A549 (cell line): ENCODE results near the gene RPRD2. TPM values are rescaled to one million over a fixed set of nuclear protein-coding genes. Genes with fewer than 3 reads are reported as not detected.

Experiments
- ATAC-seq, 2 experiments: fragments of 200-7000 bp in 1 of 2; fragments of >200 bp in 1 of 2; cut with Nextera tagmentation in 1 of 2; cut with Tn5 transposase in 1 of 2; 3 replicates each; pipeline versions ENCODE4 v1.8.0 to v1.9.1; 2018 to 2020; ENCODE audit warnings: mild to moderate bottlenecking in 1 of 2, moderate library complexity in 1 of 2
- CTCF ChIA-PET: fragments of 300-600 bp; sonication (Branson Sonifier 250); formaldehyde crosslinking; extraction: SDS; loops from one replicate; lab custom pipeline; 2021; ENCODE audit warnings: antibody characterized with exemption, inconsistent platforms; lab: Yijun Ruan, JAX
- POLR2A ChIA-PET: fragments of 350-600 bp; formaldehyde crosslinking; extraction: SDS; loops from one replicate; lab custom pipeline; 2021; ENCODE audit warnings: antibody characterized with exemption, inconsistent platforms; lab: Yijun Ruan, JAX
- DNase-seq, 2 experiments: peaks; one replicate each; pipeline versions ENCODE4 v3.0.0 to v3.0.0-alpha.2; 2011 to 2016; ENCODE audit warnings: low read depth in 1 of 2, low spot score in 1 of 2
- FAIRE-seq: peaks from 2 replicates; lab custom pipeline; 2011; peaks lifted over from hg19 to GRCh38; lab: Jason Lieb, UNC
- H3K27ac ChIP-seq, 2 experiments: fragments of >200 bp; sonication (Bioruptor Twin); formaldehyde crosslinking; 3 replicates each; pipeline ENCODE4 v1.5.1; 2016 to 2017
- H3K4me1 ChIP-seq: fragments of >200 bp; sonication (Bioruptor Twin); formaldehyde crosslinking; 3 replicates; pipeline ENCODE4 v1.6.1; 2016
- H3K4me2 ChIP-seq: fragments of >200 bp; sonication (Bioruptor Twin); formaldehyde crosslinking; 3 replicates; pipeline ENCODE4 v1.6.1; 2016
- H3K4me3 ChIP-seq: fragments of >200 bp; sonication (Bioruptor Twin); formaldehyde crosslinking; 3 replicates; pipeline ENCODE4 v1.5.1; 2016
- H3K9me3 ChIP-seq: fragments of >200 bp; sonication (Bioruptor Twin); formaldehyde crosslinking; 3 replicates; pipeline ENCODE4 v1.6.1; 2016
- FOSB ChIP-seq: fragments of 250-450 bp; sonication (Bioruptor Pico); IDR thresholded peaks from 2 replicates; pipeline ENCODE4 v1.5.0; 2020; ENCODE audit warnings: mild to moderate bottlenecking, moderate library complexity
- TFCP2L1 ChIP-seq: fragments of 250-450 bp; sonication (Bioruptor Pico); IDR thresholded peaks from 2 replicates; pipeline ENCODE4 v1.5.0; 2021; ENCODE audit warnings: mild to moderate bottlenecking
- ZSCAN20 ChIP-seq: fragments of 250-450 bp; sonication (Bioruptor Pico); IDR thresholded peaks from 2 replicates; pipeline ENCODE4 v1.8.0; 2022; ENCODE audit warnings: mild to moderate bottlenecking, moderate library complexity
- WGBS: methylation state at CpG from one replicate; pipeline ENCODE4 v1.1.6; 2017; ENCODE audit errors: missing lambda C conversion rate; 5-methylcytosine and 5-hydroxymethylcytosine counted together
- polyA plus RNA-seq, 4 experiments: library from polyadenylated mRNA; depleted of rRNA in 3 of 4; stranded (reverse); fragments of >200 nt; fragmentation: RNase III in 1 of 4; extraction: RNeasy Plus Mini Kit Qiagen cat#74134 plus additional on column Dnase treatment in 1 of 4; gene quantifications; 2 replicates in 3 of 4; 3 replicates in 1 of 4; pipeline ENCODE4 v1.2.3, GENCODE V29; 2011 to 2017

The RPRD2 gene
- polyA plus RNA-seq, 2 of the 4 experiments (the other 2 are of a cell fraction) = 10.3 to 20.8 TPM

DNA sequence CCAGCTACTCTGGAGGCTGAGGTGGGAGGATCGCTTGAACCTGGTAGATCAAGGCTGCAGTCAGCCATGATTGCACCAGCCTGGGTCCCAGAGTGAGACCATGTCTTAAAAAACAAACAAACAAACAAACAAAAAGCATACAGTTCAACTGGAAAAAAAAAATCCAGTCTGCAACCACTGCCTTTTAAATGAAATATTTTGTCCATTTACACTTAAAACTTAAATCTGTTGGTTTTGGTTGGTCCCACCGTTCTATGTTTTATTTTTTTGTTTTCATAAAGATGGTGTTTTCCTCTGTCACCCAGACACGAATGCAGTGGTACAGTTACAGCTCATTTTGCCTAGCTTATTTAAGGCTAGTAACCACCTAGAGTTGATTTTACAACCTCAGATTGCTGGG lies 161.4 kb downstream of the RPRD2 start:
- H3K4me1 ChIP-seq = 0 out of 3 replicates have a peak, but pooled peaks cover 5% of the 10 kb centered on the region
- TF ChIP-seq TFCP2L1 (CRISPR knock-in tag) = no peak
- no peak for TF ChIP-seq ZSCAN20 (CRISPR knock-in tag)
- no peak for TF ChIP-seq FOSB (CRISPR knock-in tag)
- TF ChIP-seq, all 56 proteins: peak for 0
- H3K9me3 ChIP-seq = no peaks in the 10 kb centered on the region
- POLR2A ChIA-PET = interaction anchor here (0.7 to 1.4 kb wide), 2 partner anchors 10 to 11 kb away, joined by 3 read pairs; partner anchors contain the start of gene FALEC
- H3K4me3 ChIP-seq = no peak overlapping the region
- DNase-seq (no peak), FAIRE-seq (no peak), ATAC-seq (no peak)
- H3K4me2 ChIP-seq = no peak overlapping the region
- no peak overlapping the region for H3K27ac ChIP-seq
- CTCF ChIA-PET = interaction anchor here (1.2 to 1.6 kb wide), 3 partner anchors 9 to 35 kb away, joined by 3 to 4 read pairs (median 4); no protein-coding TSS in a partner anchor
- 68% methylated on average over 3 of the region's 3 CpGs for WGBS

Other genes with a start within 250 kb of the RPRD2 start
- 2.5 and 2.6 TPM in 2 replicates for gene PLEKHO1, start 214.2 kb upstream of the RPRD2 start, polyA plus RNA-seq (2011; rRNA removed)
- 4.1 to 5.5 TPM (median 4.9 TPM) in 3 replicates for gene PLEKHO1, start 214.2 kb upstream of the RPRD2 start, polyA plus RNA-seq (2017; fragmentation: RNase III; extraction: RNeasy Plus Mini Kit Qiagen cat#74134 plus additional on column Dnase treatment)
- gene ANP32E, start 128.0 kb upstream of the RPRD2 start, polyA plus RNA-seq (2011; rRNA removed) = 31.7 and 60.0 TPM in 2 replicates
- 109 to 128 TPM (median 115 TPM) in 3 replicates for gene ANP32E, start 128.0 kb upstream of the RPRD2 start, polyA plus RNA-seq (2017; fragmentation: RNase III; extraction: RNeasy Plus Mini Kit Qiagen cat#74134 plus additional on column Dnase treatment)
- gene CA14, start 106.4 kb upstream of the RPRD2 start, polyA plus RNA-seq (2011; rRNA removed) = not detected in 2 replicates
- not detected in 3 replicates for gene CA14, start 106.4 kb upstream of the RPRD2 start, polyA plus RNA-seq (2017; fragmentation: RNase III; extraction: RNeasy Plus Mini Kit Qiagen cat#74134 plus additional on column Dnase treatment)
- gene APH1A, start 95.1 kb upstream of the RPRD2 start, polyA plus RNA-seq (2011; rRNA removed) = 118 and 119 TPM in 2 replicates
- 99.4 to 111 TPM (median 109 TPM) in 3 replicates for gene APH1A, start 95.1 kb upstream of the RPRD2 start, polyA plus RNA-seq (2017; fragmentation: RNase III; extraction: RNeasy Plus Mini Kit Qiagen cat#74134 plus additional on column Dnase treatment)
- 0.16 and 0.19 TPM in 2 replicates for gene C1orf54, start 91.4 kb upstream of the RPRD2 start, polyA plus RNA-seq (2011; rRNA removed)
- gene C1orf54, start 91.4 kb upstream of the RPRD2 start, polyA plus RNA-seq (2017; fragmentation: RNase III; extraction: RNeasy Plus Mini Kit Qiagen cat#74134 plus additional on column Dnase treatment) = 0.12 to 0.21 TPM (median 0.12 TPM) in 3 replicates
- gene CIART, start 81.6 kb upstream of the RPRD2 start, polyA plus RNA-seq (2011; rRNA removed) = 1.3 and 1.4 TPM in 2 replicates
- 0.28 to 0.59 TPM (median 0.48 TPM) in 3 replicates for gene CIART, start 81.6 kb upstream of the RPRD2 start, polyA plus RNA-seq (2017; fragmentation: RNase III; extraction: RNeasy Plus Mini Kit Qiagen cat#74134 plus additional on column Dnase treatment)
- gene MRPS21, start 70.3 kb upstream of the RPRD2 start, polyA plus RNA-seq (2011; rRNA removed) = 72.6 and 95.7 TPM in 2 replicates
- 113 to 114 TPM (median 113 TPM) in 3 replicates for gene MRPS21, start 70.3 kb upstream of the RPRD2 start, polyA plus RNA-seq (2017; fragmentation: RNase III; extraction: RNeasy Plus Mini Kit Qiagen cat#74134 plus additional on column Dnase treatment)
- 87.2 and 92.6 TPM in 2 replicates for gene PRPF3, start 42.6 kb upstream of the RPRD2 start, polyA plus RNA-seq (2011; rRNA removed)
- gene PRPF3, start 42.6 kb upstream of the RPRD2 start, polyA plus RNA-seq (2017; fragmentation: RNase III; extraction: RNeasy Plus Mini Kit Qiagen cat#74134 plus additional on column Dnase treatment) = 54.4 to 58.5 TPM (median 55.2 TPM) in 3 replicates
- gene TARS2, start 123.3 kb downstream of the RPRD2 start, polyA plus RNA-seq (2011; rRNA removed) = 21.6 and 24.5 TPM in 2 replicates
- gene TARS2, start 123.3 kb downstream of the RPRD2 start, polyA plus RNA-seq (2017; fragmentation: RNase III; extraction: RNeasy Plus Mini Kit Qiagen cat#74134 plus additional on column Dnase treatment) = 19.4 to 21.0 TPM (median 19.8 TPM) in 3 replicates
- 0.88 and 1.1 TPM in 2 replicates for gene ECM1, start 144.0 kb downstream of the RPRD2 start, polyA plus RNA-seq (2011; rRNA removed)
- gene ECM1, start 144.0 kb downstream of the RPRD2 start, polyA plus RNA-seq (2017; fragmentation: RNase III; extraction: RNeasy Plus Mini Kit Qiagen cat#74134 plus additional on column Dnase treatment) = 0.77 to 1.0 TPM (median 1.0 TPM) in 3 replicates
- gene FALEC, start 151.6 kb downstream of the RPRD2 start, polyA plus RNA-seq (2011; rRNA removed) = 0.36 TPM in 1 of 2 replicates, not detected in the other
- gene FALEC, start 151.6 kb downstream of the RPRD2 start, polyA plus RNA-seq (2017; fragmentation: RNase III; extraction: RNeasy Plus Mini Kit Qiagen cat#74134 plus additional on column Dnase treatment) = 0.28 to 0.80 TPM (median 0.74 TPM) in 3 replicates
- 1.3 and 1.8 TPM in 2 replicates for gene ADAMTSL4, start 185.3 kb downstream of the RPRD2 start, polyA plus RNA-seq (2011; rRNA removed)
- 1.3 to 2.0 TPM (median 1.5 TPM) in 3 replicates for gene ADAMTSL4, start 185.3 kb downstream of the RPRD2 start, polyA plus RNA-seq (2017; fragmentation: RNase III; extraction: RNeasy Plus Mini Kit Qiagen cat#74134 plus additional on column Dnase treatment)
- 145 and 202 TPM in 2 replicates for gene MCL1, start 215.5 kb downstream of the RPRD2 start, polyA plus RNA-seq (2011; rRNA removed)
- 77.5 to 80.0 TPM (median 78.6 TPM) in 3 replicates for gene MCL1, start 215.5 kb downstream of the RPRD2 start, polyA plus RNA-seq (2017; fragmentation: RNase III; extraction: RNeasy Plus Mini Kit Qiagen cat#74134 plus additional on column Dnase treatment)